Hippocampal formation (tissue), 2 donors: Measurements from ENCODE around the gene UBAC1.
"Not testable (repeated sequence)": the region's sequence is repeated elsewhere in the genome, so short reads cannot be mapped to it uniquely, and the experiment has no call there.

ENCODE experiments used
- DNase-seq, 2 donors: peaks; one replicate each; lab custom pipeline; 2025; lab: John Stamatoyannopoulos, UW

Gene UBAC1

DNA sequence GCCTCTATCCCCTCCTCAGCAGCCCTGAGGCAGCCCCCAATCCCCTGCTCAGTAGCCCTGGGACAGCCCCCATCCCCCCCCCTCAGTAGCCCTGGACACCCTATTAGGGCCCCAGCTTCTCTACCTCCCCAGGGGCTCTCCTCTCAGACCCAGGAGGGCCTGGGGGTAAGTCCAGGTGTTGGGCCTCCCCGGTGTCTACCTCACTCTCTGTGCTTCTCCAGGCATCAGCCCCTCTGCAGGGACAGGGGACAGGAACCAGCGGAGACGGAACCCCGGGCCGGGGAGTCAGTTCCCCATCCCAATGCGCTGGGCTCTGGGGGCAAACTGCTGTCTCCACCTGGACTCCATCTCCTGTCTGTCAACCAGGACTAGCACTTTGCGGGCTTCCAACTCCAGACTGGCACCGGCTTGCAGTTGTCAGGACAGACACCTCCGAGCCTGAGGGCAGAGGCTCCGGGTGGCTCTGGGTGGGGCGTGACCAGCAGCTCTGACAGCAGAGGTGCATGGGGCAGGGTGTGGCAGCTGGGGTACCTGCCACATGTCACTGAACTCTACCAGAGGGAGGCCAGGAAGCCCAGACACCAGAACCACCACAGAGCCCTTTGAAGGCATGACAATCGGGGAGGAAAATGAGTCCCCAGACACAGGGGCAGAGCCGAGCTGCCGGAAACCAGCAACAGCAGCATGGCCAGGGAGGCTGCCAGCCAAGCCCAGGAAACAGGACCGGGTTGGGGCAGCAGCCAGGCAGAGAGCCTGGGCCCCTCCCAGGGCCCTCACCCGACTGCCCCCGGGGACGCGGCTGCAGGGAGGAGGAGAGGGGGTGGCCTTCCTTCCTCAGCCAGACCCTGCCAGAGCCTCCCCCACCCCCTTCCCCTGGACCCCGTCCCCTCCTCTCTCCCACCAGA, 17.7 kb upstream of the UBAC1 start:
- peak; percentile 16 to 38 for DNase-seq

DNA sequence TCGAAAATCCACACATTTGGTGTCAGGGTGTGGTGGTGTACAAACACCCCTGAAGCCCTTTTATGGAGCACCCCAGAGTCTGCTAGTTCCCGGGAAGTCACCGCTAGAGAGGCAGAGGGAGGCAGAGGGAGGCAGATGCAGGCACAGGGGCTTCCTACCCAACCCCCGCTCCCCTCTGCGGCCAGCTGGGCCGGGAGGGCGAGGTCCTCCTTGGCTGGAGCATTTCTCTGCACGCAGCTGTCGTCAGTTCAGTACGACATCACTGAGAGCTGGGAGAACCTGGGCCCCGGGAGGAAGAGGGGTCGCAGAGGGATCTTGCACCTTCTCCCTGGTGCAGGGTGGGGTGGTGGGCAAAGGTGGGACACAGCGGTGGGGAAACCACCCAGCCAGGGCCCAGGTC, 15.8 kb upstream of the UBAC1 start:
- DNase-seq = no peak

DNA sequence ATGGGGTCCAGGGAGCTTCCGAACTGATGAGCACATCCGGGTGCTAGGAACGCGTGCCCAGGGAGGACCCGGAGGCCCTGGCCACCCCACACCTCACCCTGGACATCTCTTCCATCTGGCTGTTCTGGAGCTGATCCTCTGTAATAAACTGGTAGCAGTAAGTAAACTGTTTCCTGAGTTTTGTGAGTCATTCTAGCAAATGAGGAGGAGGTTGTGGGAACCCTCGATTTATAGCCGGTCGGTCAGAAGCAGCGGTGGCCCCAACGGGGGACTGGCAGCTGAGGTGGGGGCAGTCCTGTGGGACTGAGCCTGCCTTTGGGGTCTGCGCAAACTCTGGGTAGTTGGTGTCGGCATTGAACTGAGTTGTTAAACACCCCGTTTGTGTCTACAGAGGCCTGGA, 15.4 kb upstream of the UBAC1 start:
- DNase-seq = no peak

DNA sequence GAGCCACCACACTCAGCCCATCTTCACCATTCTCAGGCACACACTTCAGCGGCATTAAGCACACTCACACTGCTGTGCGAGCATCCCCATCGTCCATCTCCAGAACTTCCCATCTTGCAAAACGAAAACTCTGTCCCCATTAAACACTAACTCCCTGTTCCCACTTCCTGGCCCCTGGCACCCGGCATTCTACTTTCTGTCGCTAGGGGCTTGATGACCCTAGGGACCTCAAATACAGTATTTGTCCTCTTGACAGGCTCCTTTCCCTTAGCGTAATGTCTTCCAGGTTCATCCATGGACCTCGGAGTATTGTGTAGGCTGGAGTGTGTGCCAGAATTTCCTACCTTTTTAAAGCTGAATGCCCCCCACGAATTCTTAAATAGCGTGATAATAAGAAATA, 14.7 kb upstream of the UBAC1 start:
- no peak for DNase-seq

DNA sequence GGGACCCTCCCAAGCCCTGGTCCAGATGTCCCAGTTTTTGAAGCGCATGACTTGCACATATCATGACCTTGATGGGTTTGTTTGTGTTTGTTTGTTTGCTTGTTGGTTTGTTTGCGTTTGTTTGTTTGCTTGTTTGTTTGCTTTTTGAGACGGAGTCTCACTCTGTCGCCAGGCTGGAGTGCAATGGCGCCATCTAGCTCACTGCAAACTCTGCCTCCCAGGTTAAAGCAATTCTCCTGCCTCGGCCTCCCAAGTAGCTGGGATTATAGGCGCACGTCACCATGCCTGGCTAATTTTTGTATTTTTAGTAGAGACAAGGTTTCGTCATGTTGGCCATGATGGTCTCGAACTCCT, 13.0 kb upstream of the UBAC1 start:
- no peak for DNase-seq

DNA sequence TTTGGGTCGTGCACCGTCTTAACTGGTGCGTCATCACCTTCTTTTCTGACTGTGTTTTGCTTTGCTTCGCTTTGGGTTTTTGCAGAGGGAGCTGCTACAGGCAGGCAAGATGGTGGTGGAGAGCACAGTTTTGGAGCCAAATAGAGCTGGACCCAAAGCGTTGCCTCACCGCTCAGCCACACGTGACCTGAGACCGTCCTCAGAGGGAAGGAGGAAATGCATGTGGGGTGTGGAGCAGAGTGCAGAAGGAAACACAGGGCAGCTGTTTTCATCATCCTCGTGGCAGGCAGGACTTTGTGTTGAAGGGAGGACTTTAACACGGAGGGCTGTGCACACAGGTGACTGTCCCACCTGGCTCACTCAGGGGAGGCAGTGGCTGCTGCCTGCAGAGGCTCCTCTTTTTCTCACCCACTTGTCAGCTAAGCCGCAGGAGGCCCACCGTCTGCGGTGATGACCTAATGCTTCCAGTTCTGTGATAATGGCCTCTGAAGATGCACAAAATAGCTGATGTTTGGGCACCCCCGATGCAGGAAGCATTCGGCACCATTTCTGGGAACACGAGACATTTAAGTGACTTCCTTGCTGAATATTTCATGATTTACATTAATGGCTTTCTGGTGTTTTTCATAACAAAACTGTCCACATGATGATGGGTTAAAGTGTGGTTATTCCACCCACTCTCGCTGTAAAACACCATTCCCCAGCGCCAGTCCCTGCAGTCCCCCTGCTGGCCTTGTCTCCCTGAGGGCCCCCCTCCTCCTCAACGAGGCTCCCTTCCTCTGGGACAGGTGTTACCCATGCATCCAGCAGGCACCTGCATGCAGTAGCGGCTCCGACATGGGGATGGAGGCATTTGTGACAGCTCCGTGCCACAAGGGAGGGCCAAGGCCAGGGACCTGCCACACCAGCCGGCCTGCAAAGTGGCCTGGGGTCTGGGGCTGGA, 12.4 kb upstream of the UBAC1 start:
- no peak for DNase-seq

DNA sequence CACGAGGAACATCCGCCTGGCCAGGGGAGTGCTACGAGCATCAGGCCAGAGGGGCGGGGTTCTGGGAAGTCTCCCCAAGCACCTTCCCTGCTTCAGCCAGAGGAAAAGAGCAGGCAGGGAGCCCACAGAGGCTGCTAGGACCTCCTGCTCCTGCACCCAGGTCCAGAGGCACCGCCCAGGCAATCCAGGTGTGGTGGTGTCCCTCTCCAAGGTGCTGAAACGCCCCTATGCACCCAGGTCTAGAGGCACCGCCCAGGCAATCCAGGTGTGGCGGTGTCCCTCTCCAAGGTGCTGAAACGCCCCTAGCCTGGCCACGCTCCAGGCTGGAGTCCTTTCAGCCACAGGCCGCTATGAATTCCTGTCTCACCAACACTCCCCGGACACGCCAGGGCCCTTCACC, 10.7 kb upstream of the UBAC1 start:
- no peak for DNase-seq

DNA sequence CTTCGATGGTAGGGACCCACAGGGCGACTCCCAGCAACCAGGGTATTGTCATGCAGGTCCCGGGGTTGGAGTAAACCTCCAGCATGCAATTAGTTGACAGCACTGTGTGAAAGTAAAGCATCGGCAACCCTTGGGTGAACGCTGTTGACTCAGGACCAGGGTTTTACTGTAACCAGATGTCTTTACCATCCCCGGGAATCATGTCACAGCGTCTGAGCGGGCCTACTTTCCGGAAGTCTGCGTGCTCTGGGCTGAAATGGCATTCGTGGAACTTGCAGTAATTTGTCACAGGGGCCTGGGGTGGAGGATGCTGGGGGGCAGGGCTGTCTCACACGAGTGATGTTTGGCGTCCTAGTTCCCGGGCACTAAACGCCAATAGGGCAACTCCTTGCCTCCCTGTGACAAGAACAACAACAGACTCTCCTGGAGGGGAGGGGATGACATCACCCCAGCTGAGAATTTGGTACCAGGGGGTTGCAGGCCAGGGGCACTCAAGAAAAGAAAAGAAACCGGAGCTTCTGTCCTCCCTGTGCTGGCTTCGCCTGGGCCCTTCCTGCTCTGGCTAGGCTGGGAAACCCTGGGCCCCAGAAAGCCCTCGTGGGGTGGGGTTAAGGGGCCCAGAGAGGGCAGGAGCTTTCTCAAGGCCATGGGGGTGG, 10.1 kb upstream of the UBAC1 start:
- no peak for DNase-seq

DNA sequence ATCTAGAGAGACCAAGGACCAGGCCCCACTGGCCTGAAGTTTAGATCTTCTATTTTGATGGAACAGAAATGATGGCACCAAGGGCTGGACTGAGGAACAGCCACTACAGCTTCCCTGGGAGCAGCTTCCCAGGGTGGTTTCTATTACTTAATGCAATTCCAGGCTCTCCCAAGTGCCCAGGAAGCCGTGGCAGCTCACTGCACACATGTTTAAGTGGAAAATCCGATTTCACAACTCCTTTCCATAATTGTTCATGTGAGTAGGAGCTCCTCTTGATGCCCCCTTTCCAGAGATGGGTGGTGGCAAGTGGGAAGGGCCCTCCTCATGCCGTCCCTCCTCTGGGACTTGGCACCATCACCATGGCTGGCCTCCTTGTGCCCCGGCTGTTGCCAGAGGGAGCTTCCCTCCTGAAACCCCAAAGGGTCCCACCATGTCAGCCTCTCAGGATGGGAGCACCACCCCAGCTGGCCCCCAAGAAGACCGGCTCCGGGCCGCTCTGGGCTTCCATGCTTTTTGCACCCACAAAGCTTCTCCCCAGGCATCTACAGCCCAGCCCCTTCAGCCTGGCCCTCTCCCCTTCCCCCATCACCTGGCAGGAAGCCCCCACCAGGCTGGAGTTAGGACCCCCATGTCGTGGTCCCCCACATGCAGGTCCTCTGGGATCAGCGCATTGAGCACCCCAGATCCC, 9.1 kb upstream of the UBAC1 start:
- no peak for DNase-seq

DNA sequence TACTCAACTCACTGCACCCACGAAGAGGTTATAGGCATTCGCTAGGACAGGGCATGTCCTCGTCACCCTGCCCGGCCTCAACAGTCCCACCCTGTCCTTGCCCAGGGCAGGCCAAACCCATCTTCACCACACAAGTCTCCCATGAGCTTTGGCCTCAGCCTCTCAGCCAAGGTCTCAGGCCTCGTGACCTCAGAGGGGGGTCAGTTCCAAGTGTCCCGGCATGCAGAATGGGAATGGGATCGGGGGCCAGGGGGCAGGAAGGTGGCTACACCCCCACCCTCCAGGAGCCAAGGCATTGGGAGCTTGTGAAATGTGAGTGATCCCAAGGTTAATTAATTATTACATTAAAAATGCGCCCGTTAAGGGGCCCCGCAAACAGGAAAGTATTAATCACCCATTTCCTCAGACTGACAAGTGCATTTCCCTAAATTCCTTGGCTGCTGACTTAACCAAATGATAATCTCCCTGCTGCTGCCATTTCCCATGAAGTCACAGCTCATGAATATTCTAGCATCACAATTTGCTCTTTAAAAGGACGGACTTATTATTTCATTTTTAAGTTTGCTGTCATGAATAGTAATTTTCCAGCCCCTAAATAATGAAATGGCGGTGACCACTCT, 8.0 kb upstream of the UBAC1 start:
- no peak for DNase-seq

DNA sequence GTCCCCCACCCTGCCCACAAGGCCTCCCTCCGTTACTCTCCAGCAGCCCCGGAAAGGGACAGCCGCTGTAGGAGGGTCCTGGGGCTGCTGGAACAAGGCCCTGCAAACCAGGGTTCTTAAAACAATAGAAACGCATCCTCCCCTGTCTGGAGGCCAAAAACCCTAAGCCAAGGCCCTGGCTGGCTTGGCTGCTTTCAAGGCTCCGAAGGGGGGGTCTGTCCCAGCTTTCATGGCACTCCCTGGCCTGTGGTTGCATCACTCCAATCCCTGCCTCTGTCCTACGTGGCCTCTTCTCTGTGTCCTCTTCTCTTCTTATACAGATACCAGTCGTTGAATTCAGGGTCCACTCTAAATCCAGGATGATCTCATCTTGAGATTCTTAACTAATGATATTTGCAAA, 7.4 kb upstream of the UBAC1 start:
- DNase-seq = no peak

DNA sequence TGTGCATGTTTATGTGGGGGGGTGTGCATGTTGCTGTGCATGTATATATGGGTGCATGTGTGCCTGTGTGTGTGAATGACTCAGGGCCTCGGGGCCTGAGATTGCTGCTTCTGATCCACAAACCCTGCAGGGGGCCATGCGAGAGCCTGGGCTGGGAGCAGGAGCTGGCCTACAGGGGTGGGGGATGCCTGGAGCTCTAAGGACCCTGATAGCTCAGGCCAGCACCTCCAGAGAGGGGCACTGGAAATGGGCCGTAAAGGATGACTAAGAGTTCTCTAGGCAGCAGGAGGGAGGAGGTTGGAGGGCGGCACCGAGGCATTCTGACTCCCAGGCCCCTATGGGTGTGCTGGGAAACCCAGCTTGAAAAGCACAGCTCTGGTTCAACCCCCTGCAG, 6.9 kb upstream of the UBAC1 start:
- no peak for DNase-seq

DNA sequence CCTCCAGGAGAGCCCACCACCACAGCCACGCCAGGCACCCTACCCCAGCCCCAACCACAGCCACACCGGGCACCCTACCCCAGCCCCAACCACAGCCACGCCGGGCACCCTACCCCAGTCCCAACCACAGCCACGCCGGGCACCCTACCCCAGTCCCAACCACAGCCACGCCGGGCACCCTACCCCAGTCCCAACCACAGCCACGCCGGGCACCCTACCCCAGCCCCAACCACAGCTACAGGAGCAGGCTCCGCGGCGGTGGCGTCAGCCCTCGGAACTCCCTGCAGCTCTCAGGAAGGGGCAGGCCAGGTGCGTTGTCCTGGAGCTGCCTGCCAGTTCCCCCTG, 5.7 kb upstream of the UBAC1 start:
- DNase-seq = not testable (repeated sequence)

DNA sequence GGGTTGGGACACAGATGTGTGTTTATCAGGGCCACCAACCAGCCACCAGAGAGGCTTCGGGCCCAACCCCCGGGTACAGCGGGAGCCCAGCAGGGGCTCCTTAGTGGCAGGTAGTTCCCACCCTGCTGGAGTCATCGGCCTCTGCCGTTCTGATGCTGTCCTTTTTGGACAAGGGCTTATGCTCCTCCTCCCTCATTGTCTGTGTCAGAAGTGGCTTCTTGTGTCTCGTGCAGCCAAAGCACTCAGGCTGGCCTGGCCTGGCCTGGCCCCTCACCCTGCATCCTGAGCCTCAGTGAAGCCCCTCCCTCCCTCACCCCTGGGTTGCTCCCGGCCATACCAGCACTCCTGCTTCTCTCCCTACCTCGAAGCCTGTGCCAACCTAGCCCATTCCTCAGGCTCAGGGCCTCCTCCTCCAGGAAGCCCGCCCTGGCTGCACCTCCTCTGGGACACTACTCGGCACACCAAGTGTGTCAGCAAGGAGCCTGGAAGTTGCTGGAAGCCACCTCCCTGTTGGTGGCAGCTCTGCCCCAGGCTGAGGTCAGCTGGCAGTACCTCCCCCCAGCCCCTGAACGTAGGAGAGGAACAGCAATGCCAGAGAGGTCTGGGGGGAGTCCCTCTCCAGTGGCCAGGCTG, 4.1 kb upstream of the UBAC1 start:
- no peak for DNase-seq

DNA sequence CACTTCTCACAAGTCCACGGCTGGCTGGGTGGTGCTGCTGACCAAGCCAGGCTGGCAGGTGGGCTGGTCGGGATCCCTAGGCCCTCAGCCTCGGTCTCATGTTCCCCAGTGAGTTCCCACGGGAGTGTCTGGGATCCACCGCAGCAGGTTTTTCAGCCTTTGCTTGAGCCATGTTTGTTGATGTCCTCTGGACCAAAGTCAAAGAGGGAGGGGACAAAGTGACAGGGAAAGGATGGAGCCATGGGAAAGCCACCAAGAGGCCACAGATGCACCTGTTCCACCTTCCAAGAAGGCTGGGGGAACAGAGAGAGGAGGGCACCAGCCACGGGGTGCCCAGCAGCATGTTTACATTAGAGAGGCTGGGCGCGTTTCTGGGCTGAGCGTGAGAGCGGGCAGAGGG, 2.8 kb upstream of the UBAC1 start:
- no peak for DNase-seq

DNA sequence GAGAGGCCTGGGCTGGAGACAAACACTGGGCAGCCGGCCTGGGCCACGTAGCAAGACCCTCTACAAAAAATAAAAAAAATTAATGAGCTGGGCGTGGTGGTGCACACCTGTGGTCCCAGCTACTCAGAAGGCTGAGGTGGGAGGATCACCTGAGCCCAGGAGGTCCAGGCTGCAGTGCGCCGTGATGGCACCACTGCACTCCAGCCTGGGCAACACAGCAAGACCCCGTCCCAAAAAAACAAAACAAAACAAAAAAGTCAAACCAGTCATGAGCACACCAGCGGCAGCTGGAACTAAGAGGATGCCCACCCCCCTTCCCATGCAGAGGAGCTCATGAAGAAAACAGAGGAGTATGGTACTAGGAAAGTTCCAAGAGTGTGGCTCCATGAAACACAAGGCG, 2.2 kb upstream of the UBAC1 start:
- no peak for DNase-seq

DNA sequence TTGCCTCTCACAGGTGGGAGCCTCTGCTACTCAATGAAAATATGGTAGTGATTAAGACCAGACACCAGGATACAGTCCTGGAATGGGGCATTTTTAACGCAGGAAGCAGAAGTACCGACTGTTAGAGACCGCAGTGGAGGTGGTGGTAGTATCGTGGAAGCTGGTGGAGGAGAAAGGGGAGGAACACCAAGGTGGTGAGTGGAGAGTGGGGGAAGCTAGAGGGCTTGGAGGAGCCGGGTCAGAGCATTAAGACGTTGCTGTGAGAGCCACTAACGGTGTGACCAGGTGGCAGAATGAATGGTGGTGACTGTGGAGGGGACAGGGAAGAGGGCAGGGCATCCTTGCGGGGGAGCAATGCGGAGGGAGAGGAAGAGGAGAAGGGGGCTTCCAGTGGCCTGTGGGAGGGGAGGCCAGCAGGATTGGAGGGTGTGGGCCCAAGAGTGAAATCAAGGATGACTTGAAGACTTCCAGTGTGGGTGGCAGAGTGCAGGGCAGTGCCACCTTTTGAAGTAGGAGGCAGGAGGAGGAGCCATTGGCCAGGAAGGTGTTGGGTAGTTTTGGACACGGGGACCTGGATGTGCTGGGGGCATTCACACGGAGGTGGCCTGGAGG, 1.6 kb upstream of the UBAC1 start:
- no peak for DNase-seq

DNA sequence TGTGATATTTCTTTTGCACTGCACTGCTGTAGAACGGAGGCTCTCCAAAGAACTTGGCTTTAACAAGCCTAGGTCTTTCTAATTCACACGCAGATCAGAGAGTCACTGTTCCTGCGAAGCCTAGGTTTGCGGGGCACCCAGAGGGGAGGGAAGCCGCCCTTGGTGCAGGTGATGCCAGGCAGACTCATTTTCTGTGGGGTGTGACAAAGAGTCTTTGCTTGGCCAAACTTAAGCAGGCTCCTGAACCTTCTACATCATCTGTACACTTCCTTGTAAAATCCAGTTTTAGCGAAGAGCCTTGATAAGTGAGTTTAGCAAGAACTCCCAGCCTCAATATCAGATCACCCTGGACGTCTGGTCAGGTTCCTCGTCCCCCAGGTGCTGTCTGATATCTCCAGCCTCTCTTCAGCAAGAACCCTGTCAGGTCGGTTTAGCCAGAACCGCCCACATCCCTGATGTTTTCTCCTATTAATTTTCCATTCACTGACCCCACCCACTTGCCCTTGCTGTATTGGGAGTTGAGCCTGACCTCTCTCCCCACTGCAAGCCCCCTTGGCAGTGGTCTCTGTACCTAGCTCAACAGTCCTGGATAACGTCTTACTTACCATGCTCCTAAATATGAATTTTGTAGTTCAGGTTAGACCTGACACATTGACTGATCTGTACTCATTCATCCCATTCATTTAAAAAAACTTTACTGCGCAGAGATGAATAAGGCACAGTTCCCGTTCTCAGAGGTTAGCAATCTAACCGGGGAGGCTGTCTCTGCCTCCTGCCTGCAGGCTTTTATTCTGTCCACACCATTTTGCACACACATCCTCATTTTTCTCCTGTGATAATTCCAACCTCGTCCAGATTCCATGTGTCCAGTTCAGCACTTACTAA, 880 bp upstream of the UBAC1 start:
- no peak for DNase-seq

DNA sequence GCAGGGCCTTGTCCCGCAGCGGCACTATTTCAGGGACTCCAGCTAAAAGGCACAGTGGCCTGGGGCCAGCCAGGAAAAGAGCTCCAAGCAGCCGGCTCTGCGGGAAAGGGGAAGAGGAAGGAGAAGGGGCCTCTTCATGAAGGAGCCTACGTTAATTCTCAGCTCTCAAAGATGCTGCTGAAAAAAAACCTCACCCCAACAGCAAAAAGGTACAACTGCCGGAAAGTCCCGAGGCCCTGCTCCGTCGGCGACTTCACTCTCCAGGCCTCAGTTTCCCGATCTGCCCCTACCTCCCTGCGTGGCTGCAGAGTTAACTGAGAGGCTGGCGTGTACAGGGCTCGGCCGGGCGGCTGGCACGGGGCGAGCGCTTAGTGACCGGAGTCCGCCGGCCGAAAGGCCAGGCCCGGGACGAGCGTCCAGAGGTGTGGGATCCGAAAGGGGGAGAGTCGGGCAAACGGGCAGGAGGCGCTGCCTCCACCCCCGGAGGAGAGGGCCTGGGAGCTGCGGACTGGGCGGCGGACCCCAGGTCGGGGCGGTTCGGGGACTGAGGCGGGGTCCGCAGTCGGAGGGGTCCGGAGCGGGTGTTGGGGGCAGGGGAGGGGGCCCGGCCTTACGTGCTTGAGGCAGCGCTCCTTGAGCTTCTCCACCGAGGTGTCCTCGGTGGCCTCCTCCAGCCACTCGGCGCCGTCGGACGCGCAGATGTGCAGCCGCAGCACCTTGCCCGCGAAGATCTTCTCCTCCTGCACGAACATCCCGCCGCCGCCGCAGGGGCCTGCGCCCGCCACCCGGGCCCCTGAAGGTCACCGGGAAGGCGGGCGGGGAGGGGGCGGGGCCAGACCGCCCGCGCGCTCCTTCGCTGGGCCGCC, 529 bp downstream of the UBAC1 start:
- no peak for DNase-seq
